Muscle layer of duodenum (tissue), 2 donors: ENCODE results near the gene CACTIN.

Experiments used
- H3K27ac ChIP-seq: one replicate; pipeline ENCODE4 v1.7.0; 2013; ENCODE audit warnings: mild to moderate bottlenecking, low read length
- H3K27me3 ChIP-seq: one replicate; pipeline ENCODE4 v1.7.0; 2013; ENCODE audit warnings: low read depth, mild to moderate bottlenecking, control low read depth, low read length
- H3K36me3 ChIP-seq, 2 donors: one replicate each; pipeline ENCODE4 v1.7.0; 2013; ENCODE audit warnings: low read length in 2 of 2, control low read depth in 1 of 2, mild to moderate bottlenecking in 1 of 2; ENCODE audit not compliant: insufficient read depth in 2 of 2, control insufficient read depth in 1 of 2
- H3K4me1 ChIP-seq, 2 donors: one replicate each; pipeline ENCODE4 v1.7.0; 2013; ENCODE audit warnings: low read length in 2 of 2, mild to moderate bottlenecking in 2 of 2, control low read depth in 1 of 2, moderate library complexity in 1 of 2; ENCODE audit not compliant: insufficient read depth in 2 of 2, control insufficient read depth in 1 of 2
- H3K4me3 ChIP-seq, 2 donors: one replicate each; pipeline ENCODE4 v1.7.0; 2013; ENCODE audit warnings: low read length in 2 of 2, low read depth in 1 of 2, mild to moderate bottlenecking in 1 of 2
- H3K9me3 ChIP-seq, 2 donors: one replicate each; pipeline ENCODE4 v1.7.0; 2013; ENCODE audit warnings: low read length in 2 of 2, control low read depth in 1 of 2, mild to moderate bottlenecking in 1 of 2; ENCODE audit not compliant: control insufficient read depth in 1 of 2
- donor health status: healthy.

The CACTIN gene

GRCh38 chr19:3660493-3661219 lies 34.1 kb upstream of the CACTIN start:
- peaks cover 25 to 94% of the 10 kb centered on the region in 2 donors for H3K36me3 ChIP-seq
- no peak overlapping the region for H3K27ac ChIP-seq
- no peaks in the 10 kb centered on the region for H3K9me3 ChIP-seq
- no peak overlapping the region for H3K4me3 ChIP-seq
- H3K27me3 ChIP-seq, result no peaks in the 10 kb centered on the region
- peaks cover 0 to 2% of the 10 kb centered on the region in 2 donors for H3K4me1 ChIP-seq

DNA sequence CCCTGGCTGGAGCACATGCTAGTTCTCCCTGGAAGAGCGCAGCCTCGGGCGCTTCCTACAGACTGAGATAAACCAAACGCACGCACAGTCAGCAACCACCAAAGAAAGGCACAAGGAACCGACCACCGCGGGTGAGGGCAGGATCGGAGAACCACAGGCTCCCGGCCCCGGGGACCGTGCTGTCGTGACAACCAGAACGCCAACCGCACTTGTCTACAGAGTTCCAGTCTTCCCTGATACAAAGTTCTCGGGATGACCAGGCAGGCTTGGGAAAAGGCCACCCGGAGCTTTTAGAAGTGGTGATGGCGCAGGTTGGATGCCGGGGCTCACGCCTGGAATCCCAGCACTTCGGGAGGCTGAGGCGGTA lies 33.1 kb upstream of the CACTIN start:
- Histone ChIP-seq H3K4me1 (no peaks in the 10 kb centered on the region), H3K27me3 (no peaks in the 10 kb centered on the region), H3K9me3 (no peaks in the 10 kb centered on the region), H3K27ac (no peak overlapping the region), H3K36me3 (peaks cover 25 to 91% of the 10 kb centered on the region in 2 donors), H3K4me3 (no peak overlapping the region)

GRCh38 chr19:3658870-3659745 lies 32.5 kb upstream of the CACTIN start:
- Histone ChIP-seq H3K27me3 (no peaks in the 10 kb centered on the region), H3K4me1 (no peaks in the 10 kb centered on the region), H3K27ac (no peak overlapping the region), H3K36me3 (peaks cover 20 to 86% of the 10 kb centered on the region in 2 donors), H3K9me3 (no peaks in the 10 kb centered on the region), H3K4me3 (no peak overlapping the region)

- H3K36me3 ChIP-seq, result peaks cover 23 to 86% of the 10 kb centered on the region in 2 donors
Observed at GRCh38 chr19:3658004-3658869, 31.6 kb upstream of the CACTIN start.

GRCh38 chr19:3657395-3657769 lies 30.8 kb upstream of the CACTIN start:
- Histone ChIP-seq H3K4me1 (no peaks in the 10 kb centered on the region), H3K27ac (no peak overlapping the region), H3K36me3 (peaks cover 31 to 88% of the 10 kb centered on the region in 2 donors)

More at GRCh38 chr19:3658004-3658869, 31.6 kb upstream of the CACTIN start:
- Histone ChIP-seq H3K27me3 (no peaks in the 10 kb centered on the region), H3K9me3 (no peaks in the 10 kb centered on the region), H3K27ac (no peak overlapping the region), H3K4me1 (no peaks in the 10 kb centered on the region), H3K4me3 (no peak overlapping the region)

DNA sequence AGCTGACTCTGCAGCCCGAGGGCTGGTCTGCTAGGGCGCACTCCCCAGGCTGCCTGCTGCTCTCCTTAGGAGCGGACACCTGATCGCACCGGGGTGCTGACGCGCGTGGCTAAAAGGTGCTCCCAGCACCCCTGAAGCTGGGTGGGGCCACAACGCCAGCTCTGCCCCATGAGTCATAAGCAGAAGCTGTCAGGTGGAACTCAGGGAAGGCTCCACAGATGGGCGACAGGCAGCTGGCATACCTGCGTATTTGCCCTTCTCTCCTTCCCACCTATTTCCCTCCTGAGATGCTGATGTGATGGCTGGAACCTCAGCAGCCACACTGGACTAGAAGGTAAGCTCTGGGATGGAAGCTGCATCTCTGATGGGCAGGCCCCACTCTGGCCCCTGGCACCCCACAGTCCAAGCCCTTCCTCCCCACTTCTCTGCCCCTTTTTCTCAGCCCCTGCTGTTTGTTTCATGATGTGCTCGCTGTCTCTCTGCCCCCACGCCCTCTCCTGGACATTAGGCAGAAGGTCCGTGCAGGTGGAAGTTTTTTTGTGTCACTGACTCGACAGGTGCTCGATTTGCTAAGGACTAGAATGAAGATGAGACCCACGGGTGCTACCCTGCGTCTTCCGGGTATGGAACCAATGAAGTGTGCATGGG lies 30.3 kb upstream of the CACTIN start:
- no peaks in the 10 kb centered on the region for H3K4me1 ChIP-seq
- no peak overlapping the region for H3K4me3 ChIP-seq
- no peak overlapping the region for H3K27ac ChIP-seq
- H3K36me3 ChIP-seq, result peaks cover 31 to 88% of the 10 kb centered on the region in 2 donors
- H3K9me3 ChIP-seq, result no peaks in the 10 kb centered on the region
- H3K27me3 ChIP-seq, result no peaks in the 10 kb centered on the region

More at GRCh38 chr19:3657395-3657769, 30.8 kb upstream of the CACTIN start:
- no peaks in the 10 kb centered on the region for H3K9me3 ChIP-seq
- no peak overlapping the region for H3K4me3 ChIP-seq
- no peaks in the 10 kb centered on the region for H3K27me3 ChIP-seq

DNA sequence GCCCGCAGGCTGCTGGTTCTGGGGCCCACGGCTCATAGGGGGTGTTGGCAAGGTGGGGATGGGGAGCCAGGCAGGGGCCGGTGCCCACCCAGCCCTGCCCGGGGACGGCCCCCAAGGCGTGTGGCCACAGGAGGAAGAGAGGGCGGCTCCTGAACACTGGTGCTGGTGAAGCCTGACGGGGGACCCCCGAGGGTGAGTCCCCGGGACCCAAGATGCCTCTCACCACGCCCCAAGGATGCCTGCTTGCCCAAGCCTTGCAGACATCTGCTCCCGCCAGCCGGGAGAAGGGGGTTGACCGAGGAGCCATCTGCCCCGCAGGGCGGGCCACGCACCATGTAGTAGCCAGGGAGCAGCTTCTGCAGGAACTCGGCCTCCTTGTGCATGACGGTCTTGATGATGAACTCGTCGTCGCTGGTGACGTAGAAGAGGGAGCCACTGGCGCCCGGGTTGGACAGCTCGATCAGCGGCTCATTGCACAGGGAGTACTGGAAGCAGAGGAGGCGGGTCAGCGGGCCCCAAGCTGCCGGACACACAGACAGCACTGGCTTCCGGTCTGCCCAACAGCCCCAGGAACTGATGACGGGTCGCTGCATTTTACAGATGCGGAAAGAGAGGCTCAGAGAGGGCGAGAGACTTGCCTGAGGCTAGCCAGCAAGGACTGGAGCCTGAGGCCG lies 29.6 kb upstream of the CACTIN start:
- H3K36me3 ChIP-seq, result peaks cover 30 to 88% of the 10 kb centered on the region in 2 donors
- H3K9me3 ChIP-seq, result no peaks in the 10 kb centered on the region
- H3K27ac ChIP-seq, result no peak overlapping the region
- no peaks in the 10 kb centered on the region for H3K27me3 ChIP-seq
- no peaks in the 10 kb centered on the region for H3K4me1 ChIP-seq
- no peak overlapping the region for H3K4me3 ChIP-seq

- Histone ChIP-seq H3K9me3 (no peaks in the 10 kb centered on the region), H3K4me1 (no peaks in the 10 kb centered on the region), H3K27me3 (no peaks in the 10 kb centered on the region), H3K27ac (no peak overlapping the region), H3K36me3 (peaks cover 27 to 86% of the 10 kb centered on the region in 2 donors), H3K4me3 (no peak overlapping the region)
Observed at GRCh38 chr19:3655402-3656072, 28.9 kb upstream of the CACTIN start.

GRCh38 chr19:3653865-3654513 lies 27.4 kb upstream of the CACTIN start:
- Histone ChIP-seq H3K4me3 (no peak overlapping the region), H3K9me3 (no peaks in the 10 kb centered on the region), H3K27ac (no peak overlapping the region), H3K4me1 (no peaks in the 10 kb centered on the region), H3K36me3 (peaks cover 24 to 78% of the 10 kb centered on the region in 2 donors), H3K27me3 (no peaks in the 10 kb centered on the region)
